GM19239 (cell line): ENCODE data around the gene C21orf58.
A peak's percentile ranks its signal among the peaks of the same experiment; 100 is the strongest.
"Not testable (repeated sequence)": the region's sequence is repeated elsewhere in the genome, so short reads cannot be mapped to it uniquely, and the experiment has no call there.

Experiments used
- DNase-seq: peaks from one replicate; pipeline ENCODE4 v3.0.0; 2011; ENCODE audit warnings: low spot score; ENCODE audit not compliant: insufficient read length
- FAIRE-seq: peaks from 2 replicates; lab custom pipeline; 2011; peaks lifted over from hg19 to GRCh38; lab: Jason Lieb, UNC

Gene C21orf58

DNA sequence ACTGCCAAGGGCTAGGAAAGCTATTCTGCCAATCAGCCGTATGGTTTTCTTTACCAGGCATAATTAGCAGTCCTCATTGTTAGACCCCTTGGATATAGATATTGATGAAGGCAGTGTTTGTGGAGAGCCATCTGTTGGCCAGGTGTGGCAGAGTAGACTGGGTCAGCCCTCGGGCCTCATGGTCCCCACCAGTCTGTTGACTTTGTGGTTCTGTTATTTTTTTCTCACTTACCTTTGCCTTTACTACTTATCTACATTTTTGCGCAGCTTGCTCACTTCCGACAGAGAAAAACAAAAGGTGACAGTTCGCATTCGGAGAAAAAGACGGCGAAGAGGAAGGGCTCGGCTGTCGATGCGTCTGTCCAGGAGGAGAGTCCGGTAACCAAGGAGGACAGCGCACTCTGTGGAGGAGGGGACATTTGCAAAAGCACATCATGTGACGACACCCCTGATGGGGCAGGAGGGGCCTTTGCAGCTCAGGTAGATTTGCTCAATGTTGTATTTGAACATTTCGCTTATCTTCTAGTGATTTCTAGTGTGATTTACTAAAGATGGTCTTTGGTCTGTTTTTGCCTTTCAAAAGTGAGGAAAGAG is 2.5 kb upstream of the C21orf58 start:
- DNase-seq (no peak), FAIRE-seq (no peak)

DNA sequence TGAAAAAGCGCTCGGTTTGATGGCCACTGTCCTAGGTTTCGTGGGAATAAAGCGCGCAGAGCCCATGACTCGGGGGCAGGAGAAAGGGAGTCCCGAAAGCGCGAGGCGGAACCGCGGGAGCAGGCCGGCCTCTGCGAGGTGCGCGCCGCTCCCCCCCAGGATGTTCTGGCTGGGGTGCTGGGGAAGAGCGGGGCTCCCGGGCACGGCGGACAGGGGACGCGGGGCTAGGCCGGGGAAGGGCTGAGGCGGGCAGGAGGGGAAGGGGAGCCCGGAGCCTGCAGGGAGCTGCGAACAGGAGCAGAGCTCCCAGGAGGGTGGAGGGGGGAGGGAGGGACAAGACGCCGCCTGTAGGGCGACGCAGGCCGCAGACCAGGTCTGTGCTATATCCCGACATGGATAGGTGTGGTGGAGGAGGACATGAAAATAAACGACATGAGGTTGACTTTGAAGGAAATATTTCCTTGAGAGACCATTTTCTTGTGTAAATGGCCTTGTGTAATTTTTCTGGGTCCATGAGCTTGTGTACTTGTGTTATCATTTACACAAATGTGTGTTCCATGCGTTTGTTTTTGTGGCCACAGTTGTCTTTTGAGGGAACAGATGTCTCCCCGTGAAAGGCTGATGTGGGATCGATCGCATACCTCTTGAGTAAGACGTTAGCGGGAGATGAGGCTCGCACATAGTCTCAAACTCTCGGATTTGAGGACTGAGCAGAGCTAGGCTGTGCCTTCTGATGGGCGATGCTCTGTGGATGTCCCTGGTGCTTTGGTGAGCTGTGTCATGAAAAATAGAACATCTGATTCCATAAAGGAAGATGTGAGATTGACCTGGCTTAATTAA is 1.6 kb upstream of the C21orf58 start:
- no peak for DNase-seq
- no peak for FAIRE-seq

DNA sequence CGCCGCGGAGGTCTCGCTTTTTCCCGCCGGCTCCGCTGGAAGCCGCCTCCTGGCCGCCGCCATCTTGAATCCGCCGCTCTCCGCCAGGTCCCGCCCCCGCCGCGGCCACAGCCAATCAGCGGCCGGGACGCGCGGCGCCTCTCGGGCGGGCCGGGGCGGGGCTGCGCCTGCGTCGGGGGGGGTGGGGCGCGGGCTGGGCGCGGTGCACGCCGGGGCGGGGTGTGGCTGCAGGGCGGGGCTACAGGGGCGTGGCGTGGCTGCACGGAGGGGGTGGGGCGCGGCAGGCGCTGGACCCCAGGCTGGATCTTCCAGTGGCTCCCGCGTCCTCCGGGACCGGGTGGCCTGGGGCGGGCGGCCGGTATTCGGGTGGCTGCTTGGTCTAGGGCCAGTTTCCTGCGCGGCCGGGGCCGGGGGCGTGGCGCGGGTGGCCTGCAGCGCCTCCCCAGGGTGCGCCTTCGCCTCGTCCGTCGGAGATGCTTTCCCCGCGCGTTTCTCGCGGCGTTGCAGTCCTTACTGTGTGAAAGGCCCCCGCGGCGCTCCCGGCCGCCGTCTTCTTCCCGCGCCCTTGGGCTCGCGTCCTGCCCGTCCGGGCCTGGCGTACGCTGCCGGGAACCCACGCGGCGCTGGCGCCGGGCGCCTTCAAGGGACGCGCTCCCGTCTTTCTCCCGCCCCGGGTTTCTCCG is 861 bp upstream of the C21orf58 start:
- DNase-seq (peak; percentile 83), FAIRE-seq (no peak)

DNA sequence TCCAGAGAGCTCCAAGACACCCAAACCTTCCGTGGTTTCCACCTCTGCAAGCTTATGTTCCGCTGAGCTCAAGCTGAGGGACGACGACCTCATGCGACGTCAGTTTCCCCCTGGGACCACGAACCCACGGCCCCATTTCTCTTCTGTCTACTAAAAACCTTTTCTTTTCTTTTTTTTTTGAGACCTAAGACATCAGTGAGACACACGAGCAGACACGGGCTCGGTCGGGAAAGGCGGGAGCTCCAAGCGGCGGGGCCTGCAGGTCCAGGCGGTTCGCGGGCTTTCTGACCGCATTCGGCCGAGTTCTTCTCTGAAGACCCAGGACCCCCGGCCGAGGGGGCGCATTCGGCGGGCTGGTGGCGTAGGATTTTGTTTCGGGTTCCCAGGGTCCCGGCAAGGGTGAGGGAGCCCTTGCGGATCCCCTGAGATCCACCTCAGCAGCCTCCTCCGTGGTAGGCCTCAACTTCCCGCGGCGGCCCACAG is 402 bp downstream of the C21orf58 start:
- FAIRE-seq (no peak), DNase-seq (no peak)

DNA sequence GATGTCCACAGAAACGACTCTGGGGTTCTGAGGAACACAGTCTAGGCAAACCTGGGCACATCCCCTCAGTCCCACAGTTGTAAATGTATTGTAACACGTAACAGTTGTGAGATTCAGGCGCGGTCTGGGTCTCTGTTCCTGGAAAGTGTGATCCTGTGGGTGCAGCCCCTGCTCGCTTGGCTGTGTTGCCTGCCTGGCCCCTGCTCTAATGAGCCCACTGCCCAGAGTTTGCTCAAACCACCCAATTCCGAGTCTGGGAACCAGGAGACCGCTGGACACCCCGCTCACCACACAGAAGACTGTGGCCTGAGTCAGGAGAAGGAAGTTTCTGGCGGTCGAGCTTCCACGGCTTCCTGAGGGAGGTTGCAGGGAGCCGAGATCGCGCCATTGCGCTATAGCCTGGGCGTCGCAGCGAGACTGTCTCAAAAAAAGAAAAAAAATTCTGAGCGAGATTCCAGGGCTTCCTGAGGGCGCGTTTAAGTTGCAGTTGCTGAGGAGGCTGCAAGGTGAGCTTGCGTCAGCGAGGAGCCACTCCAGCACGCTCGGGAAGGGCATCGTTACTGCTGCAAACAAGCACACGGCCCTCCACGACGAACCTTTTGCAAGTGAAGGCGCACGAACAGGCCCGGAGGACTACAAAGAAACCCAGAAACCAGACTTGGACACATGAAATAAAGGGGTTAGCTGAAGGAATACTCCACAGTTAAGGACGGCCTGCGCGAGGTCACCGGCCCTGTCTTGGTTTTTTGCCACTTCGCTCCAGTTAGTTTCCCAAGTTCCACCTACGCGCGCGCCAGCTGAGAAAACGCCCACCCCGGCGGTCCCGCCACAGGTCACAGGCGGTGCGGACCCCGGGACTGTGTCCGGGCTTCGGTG is 1.1 kb downstream of the C21orf58 start:
- DNase-seq (no peak), FAIRE-seq (no peak)

DNA sequence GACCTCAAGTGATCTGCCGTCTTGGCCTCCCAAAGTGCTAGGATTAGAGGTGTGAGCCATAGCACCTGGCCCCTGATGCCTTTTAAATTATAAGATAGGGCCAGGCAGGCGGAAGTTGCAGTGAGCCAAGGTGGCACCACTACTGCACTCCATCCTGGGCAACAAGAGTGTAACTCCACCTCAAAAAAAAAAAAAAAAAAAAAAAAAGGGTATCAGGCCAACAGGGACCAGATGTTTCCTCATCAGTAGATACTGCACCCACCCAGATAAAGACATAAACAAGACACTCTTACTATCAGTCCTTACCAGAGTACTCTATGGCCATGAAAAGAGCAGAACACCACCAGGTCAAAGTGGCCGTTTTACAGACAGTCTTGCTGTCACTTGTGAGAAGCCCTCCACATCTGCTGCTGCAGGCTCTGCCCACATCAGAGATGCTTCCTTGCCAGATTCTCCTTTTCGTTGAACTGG is 3.3 kb downstream of the C21orf58 start:
- DNase-seq (no peak), FAIRE-seq (no peak)

DNA sequence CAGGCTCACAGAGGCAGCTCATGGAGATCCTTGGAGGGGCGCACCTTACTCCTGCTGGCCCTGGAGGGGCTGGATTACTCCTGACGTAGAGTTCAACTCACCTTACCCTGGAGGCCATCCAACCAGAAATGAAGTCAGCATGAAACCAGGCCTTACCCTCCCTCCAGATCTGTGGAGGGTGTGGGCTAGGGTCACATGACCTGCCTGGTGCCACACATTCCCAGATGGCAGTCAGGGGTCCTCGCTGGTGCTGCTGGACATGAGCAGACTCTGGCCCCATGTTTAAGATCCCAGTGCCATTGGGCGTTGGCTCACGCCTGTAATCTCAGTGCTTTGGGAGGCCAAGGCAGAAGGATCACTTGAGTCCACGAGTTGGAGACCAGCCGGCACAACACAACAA is 4.5 kb downstream of the C21orf58 start:
- FAIRE-seq (no peak), DNase-seq (no peak)

DNA sequence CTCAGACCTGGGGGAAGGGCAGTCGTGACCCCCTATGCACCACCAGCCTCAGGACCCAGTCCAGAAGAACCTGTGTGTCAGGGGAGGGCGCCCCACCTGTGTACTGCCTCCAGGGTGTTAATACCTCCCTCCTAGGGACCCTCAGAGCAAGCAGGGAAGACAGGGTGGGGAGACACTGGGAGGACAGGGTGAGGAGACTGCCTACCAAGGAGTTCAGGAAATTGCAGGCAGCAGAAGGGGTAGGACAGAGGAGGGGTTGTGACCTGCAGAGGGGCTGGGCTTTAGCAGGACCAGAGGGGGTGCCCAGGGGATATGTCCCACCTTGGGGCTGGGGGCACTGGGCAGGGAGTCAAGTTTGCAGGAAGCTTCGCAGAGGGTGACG is 5.2 kb downstream of the C21orf58 start:
- no peak for DNase-seq
- FAIRE-seq = no peak

DNA sequence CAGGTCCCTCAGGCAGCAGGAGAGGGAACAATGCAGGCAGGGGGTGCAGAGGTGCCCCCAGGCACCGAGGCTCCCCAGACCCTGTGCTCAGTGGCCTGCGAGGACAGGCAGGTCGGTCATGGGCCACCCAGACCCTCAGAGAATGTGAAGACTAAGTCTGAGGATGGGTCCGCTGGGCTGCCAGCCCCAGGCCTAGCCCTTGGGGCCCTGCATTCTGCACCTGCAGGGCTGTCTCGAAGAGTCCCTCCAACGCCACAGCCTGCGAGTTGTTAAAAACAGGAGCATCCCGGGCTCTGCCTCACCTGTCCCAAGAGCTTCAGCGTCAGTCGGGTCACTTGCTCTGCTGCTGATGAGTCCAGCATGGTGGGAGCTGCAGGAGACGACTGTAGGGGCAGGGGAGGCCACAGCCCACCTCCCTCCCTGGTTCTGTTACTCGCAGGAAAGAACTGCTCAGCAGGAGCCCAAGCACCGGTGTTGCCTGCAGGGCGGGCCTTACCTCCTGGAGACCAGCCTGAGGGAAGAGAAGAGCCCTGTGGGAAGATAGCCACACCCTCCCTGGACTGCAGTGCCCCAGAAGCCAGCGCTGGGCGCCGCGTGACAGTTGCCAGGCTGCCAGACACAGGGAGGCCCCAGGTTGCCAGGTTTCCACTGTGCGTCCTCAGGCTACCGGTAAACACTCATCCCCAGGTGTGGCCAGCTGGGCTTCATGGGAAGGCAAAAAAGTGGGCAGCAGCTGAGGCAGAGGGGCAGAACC is 5.8 kb downstream of the C21orf58 start:
- no peak for FAIRE-seq
- no peak for DNase-seq

DNA sequence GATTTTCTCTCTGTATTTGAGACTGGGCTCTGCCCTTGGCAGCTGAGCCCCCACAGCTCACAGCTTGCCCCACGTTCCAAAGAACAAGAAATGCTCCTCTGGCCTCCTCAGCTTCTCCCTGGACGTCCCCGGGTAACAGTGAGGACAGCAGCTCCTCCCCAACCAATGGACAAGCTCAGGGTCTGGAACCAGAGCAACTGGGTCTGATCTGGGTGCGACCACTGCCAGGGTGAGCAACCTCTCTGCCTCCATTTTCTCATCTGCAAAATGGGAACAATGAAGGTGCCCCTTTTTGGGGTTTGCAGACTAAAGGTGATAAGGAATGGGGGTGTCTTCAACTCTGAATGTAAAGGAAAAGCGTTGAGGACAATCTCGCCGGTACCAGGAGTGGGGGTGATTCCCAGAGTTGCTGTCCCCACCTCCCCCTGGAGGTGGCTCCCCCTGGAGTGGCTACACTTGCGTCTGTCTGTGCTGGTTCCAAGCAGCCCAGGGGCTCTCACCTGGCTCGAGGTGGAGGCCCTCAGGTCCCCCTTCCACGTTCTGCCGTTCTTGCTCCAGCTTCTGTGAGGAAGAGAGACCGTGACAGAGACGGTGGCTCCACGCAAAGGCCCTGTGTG is 6.9 kb downstream of the C21orf58 start:
- FAIRE-seq = no peak
- DNase-seq = no peak

DNA sequence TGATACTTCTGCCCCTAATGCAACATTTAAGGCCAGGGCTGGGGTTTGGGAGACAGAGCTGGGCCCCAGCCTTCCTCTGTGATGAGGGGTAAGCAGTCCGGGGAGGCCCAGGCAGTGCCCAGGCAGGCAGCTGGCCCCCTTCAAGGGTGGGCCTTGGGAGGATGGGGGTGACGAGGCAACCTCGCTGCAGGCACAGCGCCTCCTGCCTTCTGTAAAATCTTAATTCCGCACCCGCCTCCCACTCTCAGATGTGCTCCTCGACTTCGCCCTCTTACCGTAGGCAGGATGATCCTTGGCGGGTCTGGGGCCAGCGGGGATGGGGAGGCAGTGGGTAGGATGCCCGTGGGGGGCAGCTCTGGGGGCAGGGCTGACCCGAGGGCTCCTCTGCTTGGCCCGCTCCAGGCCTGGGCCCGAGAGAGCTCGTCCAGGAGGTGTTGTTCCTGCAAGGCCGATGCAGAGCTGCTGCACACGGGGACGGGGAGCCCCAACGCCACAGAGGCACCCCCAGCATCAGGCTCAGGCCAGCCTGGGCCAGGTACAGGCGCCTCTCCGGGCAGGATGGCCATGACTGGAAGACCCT is 9.1 kb downstream of the C21orf58 start:
- FAIRE-seq = no peak

DNA sequence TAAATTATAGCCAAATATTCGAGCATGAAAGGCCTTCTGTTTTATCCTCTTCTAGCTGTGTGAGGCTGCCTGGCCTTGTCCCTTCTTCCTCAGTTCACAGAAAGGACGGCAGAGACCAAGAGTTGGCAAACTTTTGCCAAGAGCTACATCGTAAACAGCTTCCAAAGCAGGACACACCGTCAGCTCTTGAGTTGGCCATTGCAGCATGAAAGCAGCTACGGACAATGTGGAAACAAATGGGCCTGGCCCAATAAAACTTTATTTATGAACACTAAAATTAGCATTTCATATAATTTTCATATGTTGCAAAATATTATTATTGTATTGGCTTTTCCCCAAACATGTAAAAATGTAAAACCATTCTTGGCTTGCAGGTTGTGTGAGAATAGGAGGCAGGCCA is 10.7 kb downstream of the C21orf58 start:
- DNase-seq (no peak), FAIRE-seq (no peak)

More for the DNA sequence above, 9.1 kb downstream of the C21orf58 start:
- no peak for DNase-seq

DNA sequence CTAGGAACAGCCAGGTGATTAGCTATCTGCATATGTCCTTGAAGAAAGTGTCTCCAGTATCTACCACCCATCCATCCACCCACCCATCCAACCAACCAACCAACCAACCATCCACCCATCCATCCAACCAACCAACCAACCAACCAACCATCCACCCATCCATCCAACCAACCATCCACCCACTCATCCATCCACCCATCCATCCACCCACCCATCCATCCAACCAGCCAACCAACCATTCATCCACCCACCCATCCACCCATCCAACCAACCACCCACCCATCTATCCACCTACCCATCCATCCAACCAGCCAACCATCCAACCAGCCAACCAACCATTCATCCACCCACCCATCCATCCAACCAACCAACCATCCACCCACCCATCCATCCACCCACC is 12.1 kb downstream of the C21orf58 start:
- no peak for DNase-seq
- no peak for FAIRE-seq

DNA sequence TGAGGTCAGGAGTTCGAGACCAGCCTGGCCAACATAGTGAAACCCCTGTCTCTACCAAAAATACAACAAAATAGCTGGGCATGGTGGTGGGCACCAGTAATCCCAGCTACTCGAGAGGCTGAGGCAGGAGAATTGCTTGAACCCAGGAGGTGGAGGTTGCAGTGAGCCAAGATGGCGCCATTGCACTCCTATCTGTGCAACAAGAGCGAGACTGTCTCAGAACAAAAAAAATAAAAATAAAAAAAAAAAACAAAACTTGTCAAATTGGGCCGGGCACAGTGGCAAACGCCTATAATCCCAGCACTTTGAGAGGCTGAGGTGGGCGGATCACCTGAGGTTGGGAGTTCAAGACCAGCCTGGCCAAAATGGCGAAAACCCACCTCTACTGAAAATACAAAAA is 13.4 kb downstream of the C21orf58 start:
- not testable (repeated sequence) for DNase-seq, FAIRE-seq

DNA sequence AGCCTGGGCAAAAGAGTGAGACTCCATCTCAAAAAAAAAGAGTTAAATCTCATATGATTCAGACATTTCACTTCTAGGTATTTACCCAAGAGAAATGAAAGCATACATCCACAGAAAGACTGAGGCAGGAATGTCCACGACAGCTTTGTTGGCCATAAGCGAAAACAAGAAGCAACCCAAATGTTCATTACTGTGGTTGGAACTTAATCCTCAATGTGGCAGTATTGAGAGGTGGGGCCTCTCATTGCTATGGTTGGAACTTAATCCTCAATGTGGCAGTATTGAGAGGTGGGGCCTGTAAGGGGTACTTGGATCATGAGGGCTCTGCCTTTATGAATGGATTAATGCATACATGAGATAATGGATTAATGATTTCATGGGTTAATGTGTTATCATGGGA is 15.2 kb downstream of the C21orf58 start:
- no peak for DNase-seq

DNA sequence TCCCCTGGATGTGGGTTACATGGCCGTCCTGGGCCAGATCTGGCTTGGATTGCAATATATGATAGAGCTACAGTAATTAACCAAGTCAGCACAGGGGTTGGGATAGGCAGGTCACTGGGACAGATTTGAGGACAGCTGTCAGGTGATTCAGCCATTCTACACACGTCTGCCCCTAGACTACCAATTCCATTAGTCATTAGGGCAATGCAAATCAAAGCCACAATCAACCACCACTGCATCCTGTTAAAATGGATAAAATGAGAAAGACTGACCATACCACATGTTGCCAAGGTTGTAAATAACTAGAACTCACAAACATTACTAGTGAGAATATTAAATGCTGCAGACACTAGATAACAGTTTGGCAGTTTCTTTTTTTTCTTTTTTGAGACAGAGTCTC is 16.0 kb downstream of the C21orf58 start:
- DNase-seq (no peak), FAIRE-seq (no peak)

More for the DNA sequence above, 15.2 kb downstream of the C21orf58 start:
- FAIRE-seq = no peak

DNA sequence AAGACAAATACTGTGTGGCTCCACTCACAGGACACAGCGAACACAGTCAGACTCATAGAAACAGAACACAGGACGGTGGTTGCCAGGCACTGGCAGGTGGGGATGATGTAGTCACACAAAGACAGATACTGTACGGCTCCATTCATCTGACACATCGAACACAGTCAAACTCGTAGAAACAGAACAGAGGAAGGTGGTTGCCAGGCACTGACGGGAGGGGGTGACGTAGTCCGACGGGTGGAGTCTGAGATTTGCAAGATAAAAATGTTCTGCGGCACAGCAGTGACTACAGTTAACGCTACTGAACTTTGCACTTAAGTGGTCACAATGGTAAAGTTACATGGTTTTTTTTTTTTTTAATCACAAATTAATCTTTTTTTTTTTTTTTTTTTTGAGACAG is 18.7 kb downstream of the C21orf58 start:
- DNase-seq = no peak
- FAIRE-seq = no peak

DNA sequence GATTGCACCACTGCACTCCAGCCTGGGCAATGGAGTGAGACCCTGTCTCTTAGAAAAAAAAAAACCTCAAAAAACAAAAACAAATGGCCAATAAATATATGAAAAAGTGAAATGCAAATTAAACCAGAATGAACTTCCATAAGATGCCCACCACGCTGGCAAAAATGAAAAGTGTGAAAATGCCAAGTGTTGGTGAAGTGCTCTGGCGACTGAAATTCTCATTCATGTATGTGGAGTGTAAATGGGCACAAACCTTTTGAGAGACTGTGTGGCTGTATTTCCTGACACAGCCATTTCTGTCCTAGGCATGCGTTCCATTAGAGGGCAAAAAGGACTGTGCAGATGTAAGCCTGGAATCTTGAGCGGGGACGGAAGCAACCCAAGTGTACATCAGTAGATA is 19.2 kb downstream of the C21orf58 start:
- FAIRE-seq (no peak), DNase-seq (no peak)

DNA sequence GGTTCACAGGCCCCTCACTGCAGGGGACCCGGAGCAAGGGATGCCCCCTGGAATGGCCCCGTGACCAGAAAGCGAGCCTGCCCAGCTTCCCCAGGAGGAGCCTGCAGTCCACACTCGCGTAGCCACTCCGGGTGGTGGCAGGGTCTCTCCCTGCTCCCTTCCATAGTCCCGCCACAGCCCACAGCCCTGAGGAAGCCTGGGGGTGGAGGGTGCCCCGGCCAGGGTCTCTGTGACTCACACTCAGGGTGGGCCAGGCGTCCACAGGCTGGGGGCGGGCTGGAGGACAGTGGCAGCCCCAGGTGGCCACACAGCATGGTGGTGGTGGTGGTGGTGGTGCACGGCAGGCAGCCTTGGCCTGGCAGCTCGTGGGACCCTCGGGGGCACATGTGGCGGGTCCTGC is 21.9 kb downstream of the C21orf58 start:
- DNase-seq = no peak
- no peak for FAIRE-seq
